K562 (cell line): Measurements from ENCODE around the gene DLK1. TPM values are rescaled to one million over a fixed set of nuclear protein-coding genes. Genes with fewer than 3 reads are reported as not detected.

ENCODE experiments used
- EP300 ChIP-seq: IDR thresholded peaks from 2 replicates; pipeline ENCODE4 v1.6.1; 2012; ENCODE audit warnings: low read length, improper control_type of control experiment
- GMEB1 ChIP-seq: fragments of 250-450 bp; sonication (Bioruptor Pico); IDR thresholded peaks from 2 replicates; pipeline ENCODE4 v1.4.0; 2020; ENCODE audit warnings: mild to moderate bottlenecking
- HDAC8 ChIP-seq: fragments of 450-650 bp; IDR thresholded peaks from 2 replicates; pipeline ENCODE4 v1.6.1; 2016; ENCODE audit warnings: mild to moderate bottlenecking, missing genetic modification characterization, moderate library complexity, missing compliant biosample characterization
- HES1 ChIP-seq: fragments of 450-650 bp; IDR thresholded peaks from 2 replicates; pipeline ENCODE4 v1.6.1; 2016; ENCODE audit warnings: low read depth, mild to moderate bottlenecking, moderate library complexity
- KLF1 ChIP-seq: fragments of 450-650 bp; IDR thresholded peaks from 2 replicates; pipeline ENCODE4 v1.6.1; 2016; ENCODE audit warnings: missing genetic modification characterization, missing compliant biosample characterization
- KLF16 ChIP-seq: IDR thresholded peaks from 2 replicates; pipeline ENCODE4 v1.6.1; 2016; ENCODE audit warnings: antibody characterized with exemption
- MCM7 ChIP-seq, 2 experiments: fragments of 450-650 bp; IDR thresholded peaks; 2 replicates each; pipeline ENCODE4 v1.6.1; 2016 to 2018
- MITF ChIP-seq: IDR thresholded peaks from 2 replicates; pipeline ENCODE4 v1.6.1; 2014; ENCODE audit warnings: antibody characterized with exemption
- MTA2 ChIP-seq: fragments of 450-650 bp; IDR thresholded peaks from 2 replicates; pipeline ENCODE4 v1.6.1; 2016; ENCODE audit warnings: low read depth
- NCOR1 ChIP-seq: fragments of 450-650 bp; IDR thresholded peaks from 2 replicates; pipeline ENCODE4 v1.6.1; 2016; ENCODE audit warnings: mild to moderate bottlenecking, moderate library complexity
- NFIX ChIP-seq: fragments of 250-450 bp; sonication (Bioruptor Pico); IDR thresholded peaks from 2 replicates; pipeline ENCODE4 v1.4.0; 2020; ENCODE audit warnings: low read depth, mild to moderate bottlenecking, moderate library complexity
- TRIM28 ChIP-seq: fragments of 450-650 bp; IDR thresholded peaks from 2 replicates; pipeline ENCODE4 v1.6.1; 2017
- ZNF174 ChIP-seq: fragments of 250-450 bp; sonication (Bioruptor Pico); IDR thresholded peaks from 2 replicates; pipeline ENCODE4 v1.4.0; 2020; ENCODE audit warnings: mild to moderate bottlenecking
- ZNF175 ChIP-seq: fragments of 200-800 bp; sonication (Bioruptor generic); IDR thresholded peaks from 2 replicates; pipeline ENCODE4 v1.6.1; 2016; ENCODE audit warnings: low read depth, mild to moderate bottlenecking, missing genetic modification characterization, missing compliant biosample characterization
- ZNF609 ChIP-seq: sonication (generic); formaldehyde crosslinking; IDR thresholded peaks from 2 replicates; pipeline ENCODE4 v1.8.1; 2023; ENCODE audit warnings: missing genetic modification reagents, mild to moderate bottlenecking, borderline replicate concordance
- ZNF639 ChIP-seq, 2 experiments: fragments of 200-800 bp in 1 of 2; sonication (Bioruptor generic) in 1 of 2; sonication (generic) in 1 of 2; formaldehyde crosslinking in 1 of 2; IDR thresholded peaks in 1 of 2; conservative IDR thresholded peaks in 1 of 2; 2 replicates each; pipeline versions ENCODE4 v1.5.0 to v1.6.1; 2016 to 2020; ENCODE audit warnings: missing compliant biosample characterization in 1 of 2, missing genetic modification characterization in 1 of 2, missing genetic modification reagents in 1 of 2
- ZNF644 ChIP-seq: fragments of 200-800 bp; sonication (Bioruptor generic); IDR thresholded peaks from 2 replicates; pipeline ENCODE4 v1.6.1; 2016; ENCODE audit warnings: low read depth, missing genetic modification characterization, missing compliant biosample characterization
- ZNF778 ChIP-seq: fragments of 450-650 bp; formaldehyde crosslinking; IDR thresholded peaks from 2 replicates; pipeline ENCODE4 v1.4.0; 2020; ENCODE audit warnings: mild to moderate bottlenecking, moderate library complexity
- polyA plus RNA-seq, 8 experiments: library from polyadenylated mRNA; depleted of rRNA in 4 of 8; stranded (reverse) in 5 of 8; unstranded in 3 of 8; fragments of >200 nt; fragmentation: Nextera tagmentation in 2 of 8; fragmentation: Illumina TruSeq in 1 of 8; extraction: Ambion mirVana in 2 of 8; extraction: Trizol in 1 of 8; gene quantifications; 2 replicates each; pipeline versions ENCODE4 v1.2.1 to v1.2.3, GENCODE V29; 2011 to 2014; ENCODE audit warnings: inconsistent platforms in 1 of 8, missing spikeins in 1 of 8
- total RNA-seq, 7 experiments: library from RNA; depleted of rRNA in 6 of 7; stranded (reverse); fragments of >200 nt in 6 of 7; fragmentation: Illumina TruSeq in 2 of 7; extraction: Trizol in 2 of 7; gene quantifications; 2 replicates each; pipeline versions ENCODE4 v1.2.1 to v1.2.3, GENCODE V29; 2011 to 2021; ENCODE audit warnings: low replicate concordance in 1 of 7

The DLK1 gene
- total and polyA plus RNA-seq, 9 of the 15 experiments (the other 6 are each of a cell fraction or from before 2014, with no cell fraction given): 4.4 to 97.2 (median 15.3) TPM

GRCh38 chr14:100771121-100771800, 44.6 kb downstream of the DLK1 start (continued):
- TF ChIP-seq ZNF639 (CRISPR knock-in tag; conservative IDR thresholded peaks at IDR 0.05 in 1 of 2, IDR thresholded peaks at IDR 0.05 in 1 of 2) (no peak; a peak in 2 of 4 replicates), ZNF175 (CRISPR knock-in tag) (peak; percentile 90), KLF16 (peak; percentile 57; the same call in 1 of the 2 replicates), NCOR1 (peak; percentile 84), NFIX (CRISPR knock-in tag) (no peak), GMEB1 (CRISPR knock-in tag) (no peak), MTA2 (peak; percentile 19; the same call in 1 of the 2 replicates), HES1 (no peak), HDAC8 (peak; percentile 58; the same call in 1 of the 2 replicates), MITF (no peak), TRIM28 (no peak), ZNF174 (CRISPR knock-in tag) (no peak), ZNF778 (CRISPR knock-in tag) (no peak), ZNF609 (no peak), EP300 (peak; percentile 98), ZNF644 (peak; percentile 69; the same call in 1 of the 2 replicates), MCM7 (IDR thresholded peaks at IDR 0.05) (no peak), KLF1 (no peak)
